ENCODE results near the gene KRT82. TPM values are rescaled to one million over a fixed set of nuclear protein-coding genes. Genes with fewer than 3 reads are reported as not detected.

The KRT82 gene
- total RNA-seq, 1 experiment from 2014 or later = not detected

DNA sequence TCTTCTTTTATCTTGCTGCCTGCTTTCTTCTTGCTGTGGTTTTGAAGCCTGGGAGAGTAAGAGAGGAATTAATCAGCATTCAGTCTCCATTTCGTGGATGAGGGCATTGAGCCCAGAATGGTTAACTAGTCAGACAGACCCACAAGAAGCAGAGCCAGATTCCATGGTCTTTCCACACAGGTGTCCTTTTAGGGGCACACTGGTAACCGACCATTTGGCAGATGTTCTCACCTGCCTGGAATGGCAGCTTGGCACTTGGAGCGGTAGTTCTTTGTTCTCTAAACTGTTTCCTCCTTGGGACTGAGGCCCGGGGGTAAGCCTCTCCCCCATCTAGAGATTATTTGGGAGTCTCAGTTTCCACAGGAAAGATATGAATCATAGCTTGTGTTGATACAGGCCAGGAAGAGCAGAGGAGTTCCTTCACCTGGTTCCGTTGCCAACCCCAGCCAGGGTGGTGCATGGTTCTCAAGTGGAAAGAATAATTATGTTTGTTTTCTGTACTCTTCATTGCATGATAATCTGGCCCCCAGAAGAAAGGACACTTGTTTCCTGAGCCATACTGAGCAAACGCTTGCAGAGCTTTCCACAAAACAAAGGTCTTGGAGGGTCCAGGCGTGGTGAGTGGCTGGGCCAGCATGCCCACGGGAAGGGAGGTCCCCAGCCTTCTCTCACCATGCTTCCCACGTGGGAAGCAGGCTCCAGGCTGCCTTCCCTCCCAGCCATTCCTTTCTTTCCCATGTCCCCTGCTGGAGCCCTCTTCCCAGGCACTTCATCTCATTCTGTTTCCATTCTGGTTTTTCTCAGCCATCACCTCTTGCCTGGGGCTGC is 30.1 kb upstream of the KRT82 start:
- no peak for DNase-seq (ENCODE audit: extremely low read depth, low read depth)

DNA sequence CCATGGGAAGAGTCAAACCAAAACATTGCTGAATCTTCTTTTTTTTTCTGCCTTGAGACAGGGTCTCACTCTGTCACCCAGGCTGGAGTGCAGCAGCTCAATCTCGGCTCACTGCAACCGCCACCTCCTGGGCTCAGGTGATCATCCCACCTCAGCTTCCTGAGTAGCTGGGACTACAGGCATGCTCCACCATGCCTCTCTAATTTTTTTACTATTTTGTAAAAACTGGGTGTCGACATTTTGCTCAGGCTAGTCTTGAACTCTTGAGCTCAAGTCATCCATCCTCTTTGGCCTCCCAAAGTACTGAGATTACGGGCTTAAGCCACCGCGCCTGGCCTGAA is 29.5 kb upstream of the KRT82 start:
- DNase-seq (ENCODE audit: extremely low read depth, low read depth) = no peak

DNA sequence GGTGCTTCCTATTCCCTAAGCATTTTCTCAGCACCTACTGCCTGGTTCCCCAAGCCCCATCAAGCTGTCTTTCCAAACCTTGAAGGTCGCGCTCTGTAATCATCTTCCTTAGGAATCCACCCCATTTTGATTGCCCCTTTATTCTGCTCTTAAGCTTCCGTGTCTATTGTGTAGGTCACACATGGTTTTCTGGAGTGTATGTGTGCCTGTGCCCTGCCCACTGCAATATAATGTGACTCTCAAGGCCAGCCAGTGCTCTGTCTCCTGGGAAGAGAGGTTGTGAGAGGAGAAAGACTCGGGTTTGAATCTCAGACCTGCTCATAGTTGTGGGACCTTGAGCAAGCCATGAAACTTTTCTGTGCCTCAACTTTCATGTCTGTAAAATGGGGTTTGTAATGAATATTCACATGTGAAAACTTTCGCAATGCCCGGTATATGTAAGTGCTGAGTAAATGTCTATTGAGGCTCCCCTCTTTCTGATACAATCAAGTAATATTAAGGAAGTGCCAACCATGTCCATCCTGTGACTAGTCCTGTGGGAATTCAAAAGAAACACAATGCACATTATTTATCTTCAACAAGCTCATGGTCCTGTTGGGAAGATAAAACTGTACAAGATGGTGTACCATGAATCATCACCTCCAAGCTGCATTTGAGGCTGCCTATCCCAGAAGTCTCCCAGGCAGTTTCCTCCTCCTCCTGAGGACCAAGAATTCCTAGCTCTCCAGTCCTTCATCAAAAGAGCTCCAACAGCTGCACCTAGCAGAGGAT is 28.8 kb upstream of the KRT82 start:
- DNase-seq (ENCODE audit: extremely low read depth, low read depth) = no peak

DNA sequence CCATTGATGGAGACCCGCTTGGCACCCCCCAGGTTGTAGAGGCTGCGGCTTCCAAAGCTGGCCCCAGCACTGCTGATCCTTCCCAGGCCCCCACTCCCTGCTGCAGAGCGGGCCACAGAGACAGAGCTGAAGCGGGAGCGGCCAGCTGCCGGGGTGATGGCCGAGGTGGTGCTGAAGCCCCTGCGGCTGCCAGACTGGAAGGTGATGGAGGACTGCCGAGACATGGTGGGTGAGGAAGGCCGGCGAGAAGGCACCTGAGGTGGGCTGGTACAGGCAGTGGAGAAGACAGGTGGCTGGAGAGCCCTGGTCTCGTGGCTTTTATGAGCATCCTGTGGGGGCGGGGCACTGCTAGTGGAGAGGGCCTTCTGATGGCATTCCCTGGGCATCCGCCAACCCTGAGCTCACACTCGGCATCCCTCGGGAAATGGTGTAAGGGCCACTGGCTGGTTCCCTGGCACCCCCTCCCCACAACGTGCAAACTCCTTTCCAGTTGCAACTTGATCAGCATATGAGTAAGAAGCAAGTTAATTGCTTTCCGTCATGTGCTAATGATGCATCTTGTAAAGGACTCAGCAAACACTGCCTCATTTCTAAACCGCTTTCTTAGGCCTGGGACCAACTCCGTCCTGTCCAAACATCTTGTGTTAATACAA is 28.1 kb upstream of the KRT82 start, which contains the start of gene KRT75:
Gene KRT75, minus strand, starts transcription at position 291 of the 653 bp plus-strand sequence. Its CDS starts 67 bp downstream, at position 224.
- no peak for DNase-seq (ENCODE audit: extremely low read depth, low read depth)

DNA sequence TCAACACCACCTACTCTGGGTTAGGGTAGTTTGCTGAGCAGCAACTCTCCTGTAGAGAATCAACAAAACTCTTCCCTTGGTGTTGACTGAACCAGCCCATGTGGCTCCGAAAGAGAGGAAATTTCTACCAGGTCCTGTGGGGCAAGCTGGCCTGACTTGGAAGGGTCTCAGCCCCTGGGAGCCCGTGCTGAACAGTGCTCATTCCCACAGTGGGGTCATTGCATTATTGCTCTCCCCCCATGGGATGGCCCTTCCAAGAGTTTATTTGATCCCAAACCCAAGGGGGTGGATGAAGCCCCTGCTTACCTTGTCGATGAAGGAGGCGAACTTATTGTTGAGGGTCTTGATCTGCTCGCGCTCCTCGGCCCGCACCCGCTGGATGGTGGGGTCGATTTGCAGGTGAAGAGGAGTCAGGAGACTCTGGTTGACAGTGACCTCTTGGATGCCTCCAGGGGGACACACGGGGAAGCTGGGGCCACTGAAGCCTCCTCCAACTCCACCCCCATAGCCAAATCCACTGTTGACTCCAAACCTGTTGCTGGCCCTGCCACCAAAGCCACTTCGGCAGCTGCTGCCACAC is 27.5 kb upstream of the KRT82 start:
- DNase-seq (ENCODE audit: extremely low read depth, low read depth) = no peak

DNA sequence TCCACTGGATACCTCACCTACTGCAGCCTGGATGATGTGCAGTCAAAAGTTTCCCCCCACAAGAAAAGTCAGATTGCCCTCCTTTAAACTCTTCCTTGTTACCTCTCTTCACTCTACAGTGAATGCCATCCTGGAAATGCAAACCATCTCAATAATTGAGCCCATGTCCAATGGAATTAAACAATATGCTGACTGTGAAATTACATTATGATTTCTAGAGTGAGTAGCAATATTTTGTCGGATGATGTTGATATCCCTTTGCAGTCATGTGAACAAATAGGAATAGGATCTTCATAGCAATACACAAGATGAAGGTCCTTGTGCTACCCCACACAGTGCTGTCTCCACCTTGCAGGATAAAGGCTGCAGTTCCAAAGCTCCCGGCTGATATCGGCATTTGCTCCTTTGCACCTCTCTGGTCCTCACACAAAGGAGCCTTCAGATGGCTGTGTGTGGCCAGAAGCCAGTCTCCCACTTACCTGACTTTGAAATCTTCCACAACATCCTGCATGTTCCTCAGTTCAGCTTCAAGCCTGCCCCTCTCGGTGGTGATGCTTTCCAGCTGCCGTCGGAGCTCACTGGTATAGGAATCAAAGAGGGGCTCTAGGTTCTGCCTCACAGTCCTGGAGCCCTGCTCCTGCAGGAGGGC is 26.5 kb upstream of the KRT82 start:
- no peak for DNase-seq (ENCODE audit: extremely low read depth, low read depth)

DNA sequence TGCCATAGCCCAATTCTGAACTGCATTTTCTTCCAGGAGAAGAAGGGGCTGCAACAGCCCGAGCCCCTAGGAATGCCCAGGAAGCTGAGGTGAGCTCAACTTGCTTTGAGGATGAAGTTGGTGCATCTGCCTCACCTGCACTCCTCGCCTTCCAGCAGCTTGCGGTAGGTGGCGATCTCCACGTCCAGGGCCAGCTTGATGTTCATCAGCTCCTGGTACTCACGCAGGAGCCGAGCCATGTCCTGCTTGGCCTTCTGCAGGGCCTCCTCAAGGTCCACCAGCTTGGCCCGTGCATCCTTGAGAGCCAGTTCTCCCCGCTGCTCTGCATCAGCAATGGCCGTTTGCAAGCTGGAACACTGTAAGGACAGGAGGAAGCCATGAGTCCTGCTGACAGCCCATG is 22.0 kb upstream of the KRT82 start:
- no peak for DNase-seq (ENCODE audit: extremely low read depth, low read depth)

DNA sequence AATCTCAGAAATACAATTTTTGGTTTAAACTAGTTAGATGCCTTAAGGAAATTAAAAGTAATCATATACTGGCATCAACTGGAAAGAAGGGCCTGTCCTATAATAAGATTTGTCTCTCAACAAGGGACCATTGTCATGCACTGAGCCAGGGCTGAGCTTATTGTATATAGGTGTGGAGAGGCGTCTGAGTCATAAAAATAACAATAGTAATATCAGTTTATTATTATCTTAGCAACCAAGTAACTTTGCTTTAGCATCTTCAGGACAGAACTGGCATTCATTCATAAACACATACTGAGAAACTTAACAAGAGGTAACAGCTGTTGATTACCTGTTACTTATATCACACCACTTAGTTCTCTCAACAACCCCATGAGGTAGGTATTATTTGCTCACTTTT is 20.9 kb upstream of the KRT82 start:
- no peak for DNase-seq (ENCODE audit: extremely low read depth, low read depth)

DNA sequence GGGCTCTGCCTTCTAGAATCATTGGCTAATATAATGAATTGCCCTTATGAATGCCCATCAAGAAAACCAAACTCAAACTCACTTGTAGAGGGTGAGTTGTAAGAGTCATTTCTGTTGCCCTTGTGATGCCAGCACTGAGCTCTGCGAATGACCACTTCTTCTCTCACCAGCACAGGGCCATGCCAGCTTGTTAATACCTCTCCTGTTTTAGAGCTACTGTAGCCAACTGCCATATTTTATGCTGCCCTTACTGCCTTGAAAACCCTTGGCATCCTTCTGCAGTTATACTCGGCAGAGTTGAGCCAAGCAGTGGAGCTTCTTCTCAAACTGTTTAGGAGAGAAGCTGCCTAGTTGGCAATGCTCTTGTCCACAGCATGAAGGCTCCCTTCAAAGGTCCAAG is 19.9 kb upstream of the KRT82 start:
- DNase-seq (ENCODE audit: extremely low read depth, low read depth) = no peak

DNA sequence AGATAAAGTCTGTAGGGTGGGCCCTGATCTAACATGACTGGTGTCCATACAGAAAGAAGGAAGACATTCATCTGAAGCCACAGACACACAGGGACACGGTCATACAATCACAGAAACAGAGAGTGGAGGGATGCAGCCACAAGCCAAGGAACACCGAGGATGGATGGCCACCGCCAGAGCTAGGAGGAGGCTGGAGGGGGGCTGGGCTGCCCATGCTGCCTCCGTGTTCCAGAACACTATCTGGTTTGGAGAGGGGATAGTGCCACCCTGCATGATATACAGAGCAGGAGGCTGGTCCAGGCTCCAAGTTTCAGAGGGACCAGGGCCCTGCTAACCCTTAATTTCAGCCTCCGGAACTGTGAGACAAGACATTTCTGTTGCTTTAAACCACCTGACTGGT is 19.3 kb upstream of the KRT82 start:
- DNase-seq (ENCODE audit: extremely low read depth, low read depth) = no peak

DNA sequence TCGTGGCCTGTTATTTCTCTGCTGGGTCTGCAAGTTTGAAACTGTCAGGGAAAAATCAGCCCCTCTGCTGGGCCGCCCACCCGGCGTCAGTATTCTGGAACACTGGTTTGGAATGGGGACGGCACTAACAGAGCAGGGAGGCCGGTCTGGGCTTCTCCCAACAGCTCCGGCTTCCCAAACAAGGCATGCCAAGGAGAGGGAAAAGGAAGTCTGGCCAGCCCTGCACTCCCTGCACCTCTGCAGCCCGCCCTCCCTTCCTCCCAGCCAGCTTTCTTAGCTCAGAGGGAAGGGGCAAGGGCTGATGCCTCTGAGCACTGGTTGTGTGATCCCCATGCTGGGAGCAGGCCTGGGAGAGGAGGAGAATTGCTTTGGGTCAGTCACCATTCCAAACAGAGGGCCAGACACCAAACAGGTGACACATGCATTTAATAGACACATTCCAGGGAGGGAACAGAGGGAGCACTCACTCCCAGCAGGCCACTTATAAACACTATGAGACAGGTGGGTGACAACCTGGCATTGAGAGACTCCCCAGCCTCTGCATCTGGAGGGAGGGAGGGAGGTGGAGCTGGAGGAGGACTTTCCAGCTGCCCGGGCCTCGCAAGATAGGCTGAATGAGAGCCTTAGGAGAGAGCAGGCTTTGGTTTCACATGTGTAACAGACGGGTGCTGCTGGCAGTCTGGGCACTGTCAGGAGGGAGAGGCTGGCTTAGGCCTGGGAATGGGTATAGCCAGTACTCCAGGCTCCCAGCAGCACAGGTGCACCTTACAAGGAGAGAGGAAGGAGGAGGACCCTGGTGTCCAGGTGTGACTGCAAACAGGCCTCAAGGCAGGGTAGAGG is 17.7 kb upstream of the KRT82 start:
- DNase-seq (ENCODE audit: extremely low read depth, low read depth) = no peak

DNA sequence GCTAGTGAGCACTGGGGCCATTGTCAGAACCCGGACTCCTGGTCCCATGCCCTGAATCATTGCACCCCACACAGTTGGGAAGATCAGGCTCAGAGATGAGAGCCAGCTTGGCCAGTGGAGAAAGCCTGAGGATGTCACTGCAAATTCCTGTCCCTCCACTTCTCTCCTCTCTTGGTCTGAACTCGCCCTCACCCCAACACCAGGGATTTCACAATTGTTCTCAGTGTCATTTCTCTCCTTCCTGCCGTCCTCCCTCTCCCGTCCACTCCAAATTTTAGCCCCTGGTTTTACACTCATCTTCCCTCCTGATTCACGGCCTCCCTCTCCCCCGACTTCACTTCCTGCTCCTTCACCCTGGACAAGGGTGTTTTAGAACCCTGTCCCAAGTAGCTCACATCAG is 16.9 kb upstream of the KRT82 start:
- no peak for DNase-seq (ENCODE audit: extremely low read depth, low read depth)

DNA sequence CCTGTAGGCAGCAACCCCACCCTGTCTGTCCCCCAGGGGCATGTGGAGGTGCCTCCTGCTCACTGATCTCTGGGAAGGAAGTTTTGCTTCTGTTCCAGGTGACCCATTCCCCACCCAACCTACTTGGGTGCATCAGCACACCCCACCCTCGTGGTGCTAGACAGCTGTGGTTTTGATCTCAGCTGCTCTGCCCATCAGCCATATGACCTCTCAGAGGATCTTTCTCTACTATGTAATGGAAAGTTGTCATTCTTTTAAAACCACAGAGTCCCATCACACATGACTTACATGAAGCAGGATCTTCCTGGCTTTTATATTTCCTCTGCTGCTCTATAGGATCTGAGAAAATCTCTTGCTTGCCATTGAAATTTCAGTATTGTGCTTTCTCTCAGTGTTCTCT is 13.5 kb upstream of the KRT82 start:
- no peak for DNase-seq (ENCODE audit: extremely low read depth, low read depth)

DNA sequence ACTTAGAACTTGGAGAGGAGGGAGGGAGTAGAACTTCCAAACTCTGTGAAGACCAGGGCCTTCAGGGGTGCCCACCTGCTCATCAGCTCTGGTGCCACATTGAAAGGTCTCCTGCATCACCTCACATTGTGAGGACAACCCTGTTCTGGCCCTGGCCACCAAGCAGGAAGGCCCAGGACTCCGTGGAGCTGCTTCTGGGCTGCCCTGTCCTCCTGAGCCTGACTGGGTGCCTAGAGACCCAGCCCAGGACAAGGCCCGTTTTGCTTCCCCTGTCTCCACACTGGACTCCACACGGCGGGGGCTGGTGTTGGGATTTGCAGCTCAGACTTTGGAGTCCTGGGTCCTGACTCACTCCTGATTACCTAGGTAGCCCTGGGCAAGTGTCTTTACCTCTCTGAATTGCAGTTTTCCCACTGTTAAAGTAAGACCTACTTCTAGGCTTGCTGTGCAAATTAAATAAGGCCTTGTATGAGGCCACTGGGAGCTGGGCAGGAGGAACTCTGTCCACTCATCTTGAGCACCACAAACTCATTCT is 12.5 kb upstream of the KRT82 start:
- no peak for DNase-seq (ENCODE audit: extremely low read depth, low read depth)

DNA sequence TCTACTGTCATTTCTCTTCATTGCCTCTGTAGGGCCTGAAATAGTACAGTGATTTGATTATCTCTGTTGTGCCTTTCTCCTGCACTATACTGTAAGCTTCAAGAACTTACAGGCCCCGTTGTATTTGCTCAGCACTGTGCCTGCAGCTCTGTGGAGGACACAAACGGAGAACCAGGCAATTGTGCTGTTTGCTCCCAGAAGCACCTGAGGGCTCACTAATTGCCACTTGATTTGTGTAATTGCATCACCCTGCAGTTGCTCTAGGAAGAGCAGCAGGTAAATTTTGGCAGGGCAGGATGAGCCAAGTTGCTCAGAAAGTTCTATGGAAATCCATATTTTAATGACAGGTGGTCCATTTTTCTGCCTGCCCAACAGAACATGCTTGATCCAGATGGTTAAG is 11.6 kb upstream of the KRT82 start:
- no peak for DNase-seq (ENCODE audit: extremely low read depth, low read depth)

DNA sequence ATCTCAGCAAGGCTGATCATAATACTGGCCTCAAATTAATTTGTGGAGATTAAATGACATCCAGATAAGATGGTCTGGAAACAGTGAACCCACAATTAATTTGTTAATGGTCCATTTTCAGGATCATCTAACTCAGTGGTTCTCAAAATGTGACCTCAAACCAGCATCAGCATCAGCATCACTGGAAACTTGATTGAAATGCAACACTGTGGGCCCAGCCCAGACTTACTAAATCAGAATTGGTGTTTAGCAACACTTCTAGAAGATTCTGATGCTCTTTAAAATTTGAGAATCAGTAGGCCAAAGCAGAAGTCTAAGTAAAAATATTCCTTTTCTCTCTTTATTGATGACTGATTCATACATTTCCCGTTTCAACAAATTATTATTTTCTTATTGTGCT is 10.7 kb upstream of the KRT82 start:
- DNase-seq (ENCODE audit: extremely low read depth, low read depth) = no peak

DNA sequence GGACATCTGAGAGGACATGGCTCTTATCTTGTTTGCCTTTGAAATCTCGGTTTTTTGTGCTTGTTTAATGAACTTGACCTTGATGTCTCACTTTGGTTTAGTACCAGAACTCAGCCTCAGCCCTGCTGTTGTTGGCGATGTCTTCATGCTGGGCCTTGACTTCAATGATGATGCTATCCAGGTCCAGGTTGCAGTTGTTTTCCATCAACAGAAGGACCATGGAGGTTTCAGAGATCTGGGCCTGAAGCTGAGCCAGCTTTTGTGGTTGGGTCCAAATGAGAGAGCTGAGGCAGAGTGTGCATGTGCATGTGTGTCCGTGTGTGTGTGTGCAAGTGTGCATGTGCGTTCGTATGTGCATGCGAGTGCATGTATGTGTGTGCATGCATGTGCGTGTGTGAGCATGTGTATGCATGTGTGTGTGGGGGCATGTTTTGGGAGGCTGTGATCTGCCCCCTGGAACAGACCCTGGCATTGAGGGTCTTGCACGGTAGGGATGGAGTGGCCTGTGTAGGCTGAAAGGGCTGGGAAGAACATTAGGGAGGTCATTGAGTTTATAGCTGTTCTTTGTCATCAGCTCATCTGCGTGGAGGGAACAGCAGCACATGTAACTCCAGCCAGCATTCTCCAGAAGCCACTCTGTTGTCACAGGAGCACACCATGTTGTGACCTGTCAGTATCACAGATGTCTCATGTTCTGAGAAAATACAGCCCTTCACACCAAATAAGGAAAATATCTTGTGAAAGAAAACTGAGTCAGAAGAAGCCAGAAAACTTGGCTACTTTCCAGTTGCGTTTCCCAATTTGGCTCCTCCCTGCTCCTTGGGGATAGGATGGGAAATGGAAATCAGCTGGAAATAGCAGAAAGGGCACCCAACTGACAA is 10.0 kb upstream of the KRT82 start:
- DNase-seq (ENCODE audit: extremely low read depth, low read depth) = peak; percentile 21

DNA sequence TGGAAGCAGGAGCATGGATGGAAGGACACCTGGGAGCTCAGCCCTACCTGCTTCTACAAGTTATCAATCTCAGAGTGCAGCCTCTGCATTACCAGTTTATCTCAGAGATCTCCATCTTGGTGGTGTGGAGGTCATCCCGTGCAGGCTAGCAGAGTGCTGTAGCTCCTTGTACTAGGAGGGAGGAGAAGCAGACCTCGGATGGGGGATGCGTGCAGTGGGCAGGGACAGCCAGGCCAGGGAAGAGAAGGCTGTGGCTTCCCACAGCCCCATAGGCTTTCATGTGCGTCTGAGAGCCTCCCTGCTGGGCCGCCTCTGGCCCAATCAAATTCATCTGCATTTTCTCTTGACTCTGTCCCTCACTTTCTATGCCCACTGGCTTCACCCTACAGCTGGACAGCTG is 8.8 kb upstream of the KRT82 start:
- DNase-seq (ENCODE audit: extremely low read depth, low read depth) = no peak

Data from NCI-H460 (cell line).